ENCODE results near the gene CEP72.
"Not testable (repeated sequence)": the region's sequence is repeated elsewhere in the genome, so short reads cannot be mapped to it uniquely, and the experiment has no call there.

The CEP72 gene

GRCh38 chr5:601771-602465 lies 10.2 kb upstream of the CEP72 start:
- DNase-seq = no peak

GRCh38 chr5:602466-603035 lies 9.6 kb upstream of the CEP72 start:
- DNase-seq = no peak

DNA sequence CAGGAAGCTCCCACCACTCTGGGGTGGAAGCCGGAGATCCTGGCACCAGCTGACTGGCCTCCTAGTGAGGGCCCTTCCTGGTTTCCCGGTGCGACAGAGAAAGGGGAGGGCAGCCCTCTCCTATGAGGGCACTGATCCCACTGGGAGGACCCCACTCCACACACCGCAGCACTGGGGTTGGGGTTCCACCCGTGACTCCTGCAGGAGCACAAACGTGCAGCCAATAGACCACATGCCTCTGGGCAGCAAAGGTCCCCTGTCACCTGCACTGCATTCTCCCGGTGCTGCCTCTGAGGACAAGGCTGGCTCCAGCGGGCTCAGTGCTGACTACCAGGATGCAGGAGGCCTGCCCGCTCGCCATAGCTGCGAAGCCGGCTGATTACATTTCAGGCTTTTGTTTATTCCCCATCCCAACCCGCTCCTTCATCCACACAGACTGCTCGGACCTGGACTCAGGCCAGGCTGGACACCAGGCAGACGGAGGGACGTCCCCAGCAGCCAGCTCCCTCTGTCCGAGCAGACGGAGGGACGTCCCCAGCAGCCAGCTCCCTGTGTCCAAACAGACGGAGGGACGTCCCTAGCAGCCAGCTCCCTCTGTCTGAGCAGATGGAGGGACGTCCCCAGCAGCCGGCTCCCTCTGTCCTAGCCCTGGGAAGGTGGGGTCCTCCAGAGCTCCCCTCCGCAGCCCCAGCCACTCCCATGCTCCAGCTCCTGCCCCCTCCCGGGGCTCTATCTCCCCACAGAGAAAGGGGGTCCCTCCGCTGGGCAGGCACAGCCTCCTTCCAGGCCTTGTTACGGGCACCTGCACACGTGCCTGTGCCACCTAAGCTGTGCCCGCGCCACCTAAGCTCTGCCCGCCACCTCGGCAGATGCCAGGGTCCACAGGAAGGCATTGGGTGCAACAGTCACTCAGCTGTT lies 8.8 kb upstream of the CEP72 start:
- DNase-seq = no peak

- DNase-seq = no peak
Observed at GRCh38 chr5:604391-604831, 7.7 kb upstream of the CEP72 start.

GRCh38 chr5:605090-605489 lies 7.0 kb upstream of the CEP72 start:
- not testable (repeated sequence) for DNase-seq

- no peak for DNase-seq
Observed at GRCh38 chr5:606061-606460, 6.1 kb upstream of the CEP72 start.

GRCh38 chr5:606526-607399 lies 5.4 kb upstream of the CEP72 start:
- DNase-seq = no peak

GRCh38 chr5:607541-608428 lies 4.4 kb upstream of the CEP72 start:
- no peak for DNase-seq

DNA sequence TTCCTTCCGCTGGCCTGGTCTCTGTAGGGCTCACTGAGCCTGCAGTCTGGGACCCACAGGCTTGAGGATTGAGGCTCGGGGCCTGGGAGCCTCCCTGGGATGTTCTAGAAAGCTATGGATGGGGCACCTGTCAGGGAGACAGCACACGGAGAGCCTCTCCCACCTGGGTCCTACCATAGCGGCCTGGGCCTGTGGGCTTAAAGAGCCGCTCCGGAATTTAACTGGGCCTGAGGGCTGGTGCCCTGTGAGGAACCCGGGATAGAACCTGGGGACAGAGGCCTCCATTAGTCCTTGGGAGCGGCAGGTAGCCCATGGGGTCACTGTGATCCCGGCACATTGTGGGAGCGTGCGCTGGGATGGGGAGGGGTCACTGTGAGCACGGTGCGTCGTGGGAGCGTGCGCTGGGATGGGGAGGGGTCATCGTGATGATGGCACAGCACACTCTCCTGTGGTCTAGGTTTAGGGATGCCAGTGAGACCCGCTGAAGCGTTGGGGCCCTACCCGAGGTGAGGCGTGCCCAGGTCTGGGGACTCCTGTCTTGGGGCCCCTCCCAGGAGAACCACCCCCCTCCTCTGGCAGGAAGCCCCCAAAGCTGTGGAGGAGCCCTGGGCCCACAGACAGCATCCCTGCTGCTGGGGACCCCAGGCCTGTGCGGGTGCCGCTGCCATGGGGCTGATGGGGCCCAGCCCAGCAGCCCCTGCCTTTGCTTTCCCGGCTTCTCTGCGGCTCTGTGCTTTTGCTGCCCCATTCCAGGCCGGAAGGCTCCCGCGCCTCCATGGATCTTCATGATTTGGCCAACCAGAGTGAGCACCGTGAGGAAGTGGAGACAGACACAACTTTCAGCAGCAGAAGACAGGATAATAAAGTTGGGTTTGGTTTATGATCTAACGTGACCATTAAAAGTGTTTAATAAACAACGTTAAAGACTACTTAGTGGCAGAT lies 3.4 kb upstream of the CEP72 start:
- no peak for DNase-seq

DNA sequence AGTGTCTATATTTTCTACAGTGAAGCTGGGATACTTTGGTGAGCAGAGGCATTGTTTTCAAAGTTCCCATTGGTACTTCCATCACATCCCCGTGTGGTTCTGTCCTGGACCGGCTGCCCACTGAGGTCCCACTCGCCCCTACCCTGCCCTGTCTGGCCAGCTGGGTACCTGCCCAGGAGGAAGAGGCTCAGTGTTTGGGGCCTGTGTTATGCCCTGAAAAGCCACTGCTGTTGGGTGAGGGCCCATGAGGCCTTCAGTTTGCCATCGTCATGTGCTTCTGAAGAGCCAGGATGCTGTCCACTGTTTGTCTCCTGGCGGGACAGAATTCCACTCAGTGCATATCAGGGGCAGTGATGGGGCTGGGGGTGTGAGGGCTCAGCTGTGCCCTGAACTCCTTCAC lies 2.6 kb upstream of the CEP72 start:
- no peak for DNase-seq

DNA sequence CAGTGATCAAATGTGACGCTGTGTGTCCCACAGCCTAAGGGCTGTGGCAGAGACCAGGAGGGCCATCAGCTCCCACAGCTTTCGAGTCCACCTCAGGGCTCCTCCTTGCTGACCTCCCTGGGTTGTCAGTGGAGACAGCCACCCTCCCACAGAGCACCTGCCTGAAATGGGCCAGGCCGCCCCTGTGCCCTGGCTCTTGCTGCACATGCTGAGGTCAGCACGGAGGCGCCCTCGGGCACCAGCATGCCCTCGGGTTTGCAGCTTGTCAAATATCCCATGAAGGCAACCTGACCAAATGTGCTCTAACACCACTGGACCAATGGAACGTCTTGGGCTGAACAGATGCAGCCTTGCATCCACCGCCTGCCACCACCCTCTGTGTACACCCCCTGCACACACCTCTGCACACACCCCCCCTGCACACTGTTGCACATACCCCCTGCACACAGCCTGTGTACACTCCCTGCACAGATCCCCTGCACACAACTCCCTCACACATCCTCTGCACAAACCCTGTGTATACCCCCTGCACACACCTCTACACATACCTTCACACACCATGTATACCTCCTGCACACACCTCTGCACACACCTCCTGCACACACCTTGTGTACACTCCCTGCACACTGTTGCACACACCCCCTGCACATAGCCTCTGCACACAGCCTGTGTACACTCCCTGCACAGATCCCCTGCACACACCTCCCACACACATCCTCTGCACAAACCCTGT lies 2.0 kb upstream of the CEP72 start:
- no peak for DNase-seq

DNA sequence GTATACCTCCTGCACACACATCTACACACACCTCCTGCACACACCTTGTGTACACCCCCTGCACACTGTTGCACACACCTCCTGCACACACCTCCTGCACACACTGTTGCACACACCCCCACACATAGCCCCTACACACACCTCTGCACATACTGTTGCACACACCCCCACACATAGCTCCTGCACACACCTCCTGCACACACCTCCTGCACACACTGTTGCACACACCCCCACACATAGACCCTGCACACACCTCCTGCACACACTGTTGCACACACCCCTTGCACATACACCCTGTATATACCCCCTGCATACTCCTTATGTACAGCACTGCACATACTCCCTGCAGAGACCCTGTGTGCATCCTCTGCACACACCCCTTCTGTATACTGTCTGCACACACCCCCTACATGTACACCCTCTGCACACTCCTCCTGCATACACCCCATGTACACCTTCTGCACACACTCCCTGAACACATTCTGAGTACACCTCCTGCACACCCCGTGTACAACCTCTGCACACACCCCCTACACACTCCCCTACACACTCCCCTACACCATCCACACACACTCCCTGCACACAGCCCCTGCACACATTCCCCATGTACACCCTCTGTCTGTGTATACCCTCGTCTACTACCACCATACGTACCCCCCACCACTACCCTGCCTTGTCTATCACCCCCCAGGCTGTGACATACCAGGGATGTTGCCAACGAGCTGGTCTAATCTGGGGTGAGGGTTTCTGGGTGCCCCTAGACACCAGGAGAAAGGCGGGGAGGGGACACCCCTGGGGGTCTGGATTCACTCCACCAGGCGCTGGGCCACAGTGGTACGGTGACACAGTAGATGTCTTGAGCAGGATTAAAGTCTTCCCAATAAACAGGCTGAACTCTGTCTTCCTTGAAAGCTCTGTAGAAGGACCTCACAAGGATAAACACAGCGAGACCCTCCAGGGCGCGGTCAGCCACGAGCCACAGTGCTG lies 1.1 kb upstream of the CEP72 start:
- no peak for DNase-seq

GRCh38 chr5:612498-613424 lies 621 bp downstream of the CEP72 start:
- no peak for DNase-seq

DNA sequence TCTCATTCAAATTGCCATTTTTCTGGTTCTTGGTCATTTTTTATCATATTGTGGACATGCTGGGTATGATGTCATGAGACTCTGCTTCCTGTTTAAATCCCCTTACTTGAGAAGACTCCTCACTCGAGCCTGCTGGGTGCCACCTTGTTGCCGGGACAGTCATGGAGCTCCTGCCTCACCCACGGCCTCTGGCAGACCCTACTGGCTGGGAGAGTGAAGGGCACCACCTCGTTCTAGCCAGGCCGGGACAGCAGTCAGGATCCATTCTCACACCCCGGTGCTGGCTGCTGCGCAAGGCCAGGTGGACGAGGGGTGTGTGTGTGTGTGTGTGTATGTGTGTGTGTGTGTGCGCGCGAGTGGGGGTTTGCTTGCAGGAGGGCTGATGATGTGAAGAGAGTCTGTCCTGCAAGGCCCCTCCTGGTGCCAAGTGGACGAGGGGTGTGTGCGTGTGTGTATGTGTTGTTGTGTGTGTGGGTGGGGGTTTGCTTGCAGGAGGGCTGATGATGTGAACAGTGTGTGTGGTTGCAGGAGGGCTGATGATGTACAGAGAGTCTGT lies 4.4 kb downstream of the CEP72 start:
- DNase-seq = no peak

DNA sequence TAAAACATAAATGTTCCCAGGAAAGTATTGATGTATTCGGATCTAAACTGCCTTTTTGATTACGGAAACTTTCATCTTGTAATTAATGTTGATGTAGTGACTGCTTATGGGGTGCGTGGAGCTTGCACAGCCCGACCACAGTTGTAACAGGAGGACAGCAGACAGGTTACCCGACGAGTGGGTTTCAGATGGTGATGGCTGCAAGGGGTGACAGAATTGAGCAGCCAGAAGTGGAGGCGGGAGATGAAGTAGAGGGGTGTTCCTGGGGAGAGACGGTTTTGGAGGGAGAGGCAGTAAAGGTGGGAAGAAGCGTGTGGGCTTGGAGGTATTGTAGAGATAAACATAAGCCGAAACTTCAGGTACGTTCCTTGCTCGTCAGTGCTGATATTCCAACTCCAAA lies 5.8 kb downstream of the CEP72 start:
- no peak for DNase-seq

DNA sequence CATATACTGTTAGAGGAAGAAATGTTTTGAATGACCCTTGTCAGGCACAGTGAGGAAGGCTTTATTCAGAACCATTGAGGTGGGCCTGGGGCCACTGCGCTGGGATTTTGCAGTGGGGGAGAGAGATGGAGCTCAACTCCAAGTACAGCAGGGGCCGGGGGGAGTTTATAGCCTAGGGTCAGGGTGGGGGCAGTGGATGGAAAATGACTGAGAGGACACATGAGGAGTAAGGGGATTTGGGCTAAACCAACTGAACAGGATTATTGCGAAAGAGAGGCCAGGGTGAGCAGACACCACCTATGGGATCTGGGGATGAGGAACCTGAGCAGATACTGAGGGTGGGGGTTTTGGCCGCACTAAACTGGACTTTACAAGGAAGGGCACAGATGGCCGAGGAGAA lies 6.3 kb downstream of the CEP72 start:
- no peak for DNase-seq

DNA sequence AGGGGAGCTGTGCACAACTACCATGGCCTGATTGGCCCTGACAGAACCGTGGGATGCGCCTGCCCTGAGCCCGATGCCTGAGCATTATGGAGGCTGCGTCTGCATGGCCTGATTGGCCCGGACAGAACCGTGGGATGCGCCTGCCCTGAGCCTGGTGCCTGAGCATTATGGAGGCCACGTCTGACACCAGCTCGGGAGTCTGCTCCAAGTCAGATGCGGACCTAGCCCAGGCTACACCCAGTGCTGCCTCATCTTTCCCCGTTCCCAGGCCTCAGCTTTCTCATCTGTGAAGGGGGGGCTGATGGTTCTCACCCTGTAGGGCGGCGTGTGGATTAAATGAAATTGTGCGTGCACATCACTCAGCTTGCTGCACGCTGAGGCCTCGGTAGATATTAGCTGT lies 7.3 kb downstream of the CEP72 start:
- no peak for DNase-seq
